Epidermal melanocyte (primary cell): ENCODE measurements around the gene TPBGL.

Source experiments
- DNase-seq: peaks from one replicate; pipeline ENCODE4 v3.0.0; 2011; ENCODE audit warnings: low spot score; ENCODE audit not compliant: insufficient read length

TPBGL gene

DNA sequence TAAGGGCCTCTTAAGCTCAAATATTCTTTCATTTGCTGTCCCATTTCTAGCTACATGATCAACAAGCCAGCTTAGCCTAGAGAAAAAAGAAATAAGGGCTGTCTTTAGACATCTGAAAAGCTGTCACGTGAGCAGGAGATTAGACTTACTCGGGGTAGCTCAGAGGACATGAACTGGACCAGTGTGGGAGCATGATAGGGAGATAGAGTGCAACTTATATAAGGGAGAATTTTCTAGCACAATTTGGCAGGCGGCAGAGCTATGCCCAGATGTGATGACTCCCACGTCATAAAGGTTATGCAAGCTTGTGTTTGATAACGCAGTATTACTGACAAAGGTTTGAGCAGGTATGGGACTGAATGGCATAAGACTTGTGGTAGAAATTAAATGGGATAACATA, 28.2 kb upstream of the TPBGL start:
- DNase-seq = no peak

DNA sequence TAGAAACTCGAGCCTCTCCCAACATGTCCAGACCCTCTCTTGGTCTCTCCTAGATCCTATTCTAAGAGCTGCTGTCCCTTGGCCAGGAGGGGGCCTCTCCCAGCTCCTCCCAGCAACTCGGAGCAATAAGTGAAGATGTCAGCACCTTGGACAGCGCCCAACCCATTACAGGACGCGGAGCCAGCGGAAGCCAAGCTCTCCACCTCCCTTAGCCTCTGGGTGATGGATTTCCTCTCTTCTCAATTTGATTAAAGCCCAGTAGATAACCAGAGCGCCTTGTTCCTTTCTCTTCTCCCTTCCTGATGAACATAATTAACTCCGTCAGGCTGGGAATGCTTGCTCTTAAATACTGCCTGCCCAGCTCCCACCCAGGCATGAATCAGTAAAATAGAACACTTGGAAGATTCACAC, 26.2 kb upstream of the TPBGL start:
- peak; percentile 82 for DNase-seq

DNA sequence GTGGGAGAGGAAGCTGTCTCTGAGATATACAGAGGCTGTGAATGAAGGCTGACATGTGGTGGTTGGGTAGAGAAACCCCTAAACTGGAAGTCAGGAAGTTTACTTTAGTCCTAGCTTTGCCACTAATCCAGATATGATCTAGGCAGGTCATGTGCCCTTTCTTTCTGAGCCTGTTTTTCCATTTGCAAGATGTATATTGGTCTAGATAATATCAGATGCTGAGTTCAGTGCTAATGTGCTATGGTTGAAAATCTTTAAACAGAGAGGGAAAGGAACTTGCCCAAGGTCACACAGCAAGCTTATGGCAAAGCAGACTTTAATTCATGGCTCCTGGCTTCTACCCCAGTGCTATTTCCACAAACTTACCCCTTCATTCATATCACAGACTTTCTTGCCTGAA, 25.7 kb upstream of the TPBGL start:
- no peak for DNase-seq

DNA sequence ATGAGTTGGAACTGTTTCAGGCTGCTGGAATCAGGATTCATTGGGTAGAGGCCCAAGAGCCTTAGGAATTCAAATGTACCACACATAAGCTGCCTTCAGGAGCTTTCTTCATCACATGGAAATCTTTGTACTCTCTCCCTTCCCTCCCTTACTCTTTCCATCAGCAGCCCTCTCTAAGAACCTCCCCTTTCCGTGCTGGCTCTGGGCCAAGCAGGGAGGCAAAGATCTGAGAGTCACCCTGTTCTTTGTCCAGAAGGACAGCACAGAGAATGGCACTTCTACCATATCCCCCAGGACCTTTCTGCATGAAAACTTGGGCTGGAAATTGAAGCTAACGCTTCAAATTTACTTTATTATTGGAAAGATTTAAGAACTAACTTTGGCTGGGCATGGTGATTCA, 20.7 kb upstream of the TPBGL start:
- DNase-seq = no peak

DNA sequence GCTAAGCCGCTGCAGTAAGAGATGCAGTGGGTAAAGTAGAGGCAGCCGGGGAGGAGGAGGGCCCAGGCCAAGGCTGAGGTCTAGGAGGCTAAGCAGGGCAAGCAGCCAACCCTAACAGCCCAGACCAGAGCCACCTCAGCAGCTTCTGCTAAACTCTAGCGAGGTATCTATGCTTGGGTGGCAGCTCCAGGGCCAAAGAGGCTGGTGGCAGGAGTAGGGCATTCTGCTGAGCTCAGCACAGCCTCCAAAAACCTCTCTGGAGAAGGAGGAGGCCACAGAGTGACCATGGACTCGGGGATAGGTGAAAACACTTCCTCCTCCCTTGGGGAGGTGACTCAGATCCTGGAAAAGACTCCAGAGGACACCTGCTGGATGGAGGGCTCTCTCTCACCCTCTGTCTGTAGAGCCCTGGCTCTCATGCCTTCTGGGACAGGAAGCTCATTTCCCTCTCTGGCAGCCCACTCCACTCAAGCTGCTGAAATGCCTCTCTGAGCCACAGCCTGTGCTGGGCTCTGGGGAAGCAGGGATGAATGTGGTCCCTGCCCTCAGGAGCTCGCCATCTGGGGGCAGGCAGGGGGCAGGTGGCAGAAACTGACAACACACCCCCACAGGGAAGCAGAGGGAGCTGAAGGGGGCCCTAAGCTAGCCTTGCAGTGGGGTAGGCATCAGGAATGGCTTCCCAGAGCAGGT, 16.5 kb upstream of the TPBGL start:
- no peak for DNase-seq

DNA sequence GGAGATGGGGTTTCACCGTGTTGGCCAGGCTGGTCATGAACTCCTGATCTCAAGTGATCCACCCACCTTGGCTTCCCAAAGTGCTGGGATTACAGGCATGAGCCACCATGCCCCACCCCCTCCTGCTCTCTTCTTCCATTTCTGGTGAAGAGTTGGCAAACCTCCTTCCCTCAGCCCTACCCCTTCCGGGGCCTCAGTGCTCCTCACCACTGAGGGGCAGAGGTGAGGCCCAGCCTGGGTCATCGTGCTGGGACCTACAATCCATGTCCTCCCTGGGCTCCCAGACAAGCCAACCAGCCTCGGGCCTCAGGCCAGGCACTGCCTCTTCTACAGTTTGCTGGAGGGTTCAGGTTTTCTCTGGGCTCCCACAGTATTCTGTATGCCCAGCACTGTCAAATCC, 14.8 kb upstream of the TPBGL start:
- no peak for DNase-seq

DNA sequence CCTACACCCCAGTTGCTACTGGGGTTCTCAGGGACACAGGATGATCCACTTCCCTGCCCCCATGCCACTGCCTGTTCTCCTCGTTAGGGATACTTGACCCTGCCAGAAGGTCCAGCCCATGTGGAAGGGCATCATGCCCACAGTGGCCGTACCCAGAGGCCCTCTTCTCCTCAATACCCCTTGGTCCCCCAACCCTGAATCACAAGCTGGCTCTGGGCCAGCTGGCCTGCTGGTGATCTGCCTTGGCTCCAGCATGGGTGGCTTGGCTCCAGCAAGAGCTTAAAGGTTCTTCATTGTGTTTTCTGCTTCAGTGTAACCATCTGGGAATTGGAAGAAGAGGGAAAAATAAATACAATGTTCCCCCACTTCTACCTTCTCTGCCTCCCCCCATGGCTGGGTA, 11.1 kb upstream of the TPBGL start:
- no peak for DNase-seq

DNA sequence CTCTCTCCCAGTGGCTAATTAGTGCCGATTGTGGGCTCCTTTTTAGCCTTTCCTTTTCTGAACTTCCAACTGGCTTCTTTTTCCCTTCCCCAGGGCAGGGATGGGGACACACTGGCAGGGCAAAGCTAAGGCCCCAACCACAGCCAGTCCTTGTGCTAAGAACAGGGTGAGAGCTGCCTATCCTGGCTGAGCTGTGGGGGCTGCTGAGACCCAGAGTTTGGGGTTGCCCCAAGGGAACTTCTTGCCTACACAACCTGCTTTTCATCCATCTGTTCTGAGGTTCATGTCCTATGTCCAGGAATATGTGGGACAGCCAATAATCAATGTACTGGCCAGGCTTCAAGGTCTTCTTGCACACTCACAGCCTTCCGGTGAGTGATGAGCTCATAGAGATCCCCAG, 10.0 kb upstream of the TPBGL start:
- DNase-seq = no peak

DNA sequence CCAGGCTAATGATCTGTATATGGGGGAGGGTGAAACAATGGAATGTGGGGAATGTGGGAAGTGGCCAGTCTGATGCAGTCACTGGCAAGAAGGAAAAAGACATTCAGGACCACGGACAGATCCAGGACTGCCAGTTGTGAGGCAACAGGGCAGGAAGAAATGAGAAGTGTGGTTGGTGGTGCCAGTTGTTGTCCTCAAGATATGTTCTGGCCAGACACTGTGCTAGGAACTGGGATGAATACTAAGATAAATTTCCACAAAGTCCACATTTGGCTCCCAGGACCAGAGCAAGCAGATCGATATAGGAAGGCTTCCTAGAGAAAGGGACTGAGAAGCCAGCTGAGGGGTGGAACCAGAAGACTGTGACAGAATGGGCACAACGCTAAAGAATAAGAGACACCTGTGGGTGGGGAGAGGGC, 6.8 kb upstream of the TPBGL start:
- no peak for DNase-seq

DNA sequence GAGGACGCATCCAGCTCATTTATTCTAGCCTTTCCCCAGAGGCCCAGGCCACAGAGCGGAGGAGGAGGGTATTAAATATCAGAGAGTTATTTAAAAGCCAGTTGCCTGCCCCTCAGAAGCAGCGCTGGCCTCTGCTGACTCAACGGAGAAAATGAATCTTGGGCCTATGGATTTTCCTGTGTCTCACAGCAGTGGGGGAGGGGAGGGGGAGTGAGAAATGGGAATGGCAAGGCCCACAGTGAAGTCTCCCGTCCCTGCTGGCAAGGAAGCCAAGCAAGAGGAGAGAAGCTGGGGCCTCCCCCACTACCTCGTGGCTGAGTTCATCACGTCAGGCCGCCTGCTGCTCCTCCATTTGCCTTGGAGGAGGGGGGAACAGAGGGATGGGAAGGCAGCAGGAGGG, 4.5 kb upstream of the TPBGL start:
- DNase-seq = no peak

DNA sequence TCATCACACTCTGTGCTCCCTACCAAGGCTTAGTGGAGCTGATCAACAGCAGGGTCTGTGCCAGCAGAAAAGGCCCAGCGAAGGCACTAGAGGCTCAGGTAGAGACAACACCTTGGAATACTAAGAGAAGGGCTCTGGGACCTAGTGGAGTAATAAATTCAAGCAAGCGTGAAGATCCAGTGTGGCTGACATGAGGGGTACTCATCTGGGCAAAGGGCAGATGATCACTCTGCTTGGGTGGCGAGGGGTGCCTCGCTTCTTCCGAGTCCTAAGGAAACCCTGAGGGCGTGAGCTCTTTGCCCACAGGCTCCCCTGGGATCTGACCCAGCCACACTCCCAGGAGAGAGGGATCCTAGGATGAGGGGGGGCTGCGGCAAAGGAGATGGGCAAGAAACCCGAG, 3.5 kb upstream of the TPBGL start:
- DNase-seq = no peak

DNA sequence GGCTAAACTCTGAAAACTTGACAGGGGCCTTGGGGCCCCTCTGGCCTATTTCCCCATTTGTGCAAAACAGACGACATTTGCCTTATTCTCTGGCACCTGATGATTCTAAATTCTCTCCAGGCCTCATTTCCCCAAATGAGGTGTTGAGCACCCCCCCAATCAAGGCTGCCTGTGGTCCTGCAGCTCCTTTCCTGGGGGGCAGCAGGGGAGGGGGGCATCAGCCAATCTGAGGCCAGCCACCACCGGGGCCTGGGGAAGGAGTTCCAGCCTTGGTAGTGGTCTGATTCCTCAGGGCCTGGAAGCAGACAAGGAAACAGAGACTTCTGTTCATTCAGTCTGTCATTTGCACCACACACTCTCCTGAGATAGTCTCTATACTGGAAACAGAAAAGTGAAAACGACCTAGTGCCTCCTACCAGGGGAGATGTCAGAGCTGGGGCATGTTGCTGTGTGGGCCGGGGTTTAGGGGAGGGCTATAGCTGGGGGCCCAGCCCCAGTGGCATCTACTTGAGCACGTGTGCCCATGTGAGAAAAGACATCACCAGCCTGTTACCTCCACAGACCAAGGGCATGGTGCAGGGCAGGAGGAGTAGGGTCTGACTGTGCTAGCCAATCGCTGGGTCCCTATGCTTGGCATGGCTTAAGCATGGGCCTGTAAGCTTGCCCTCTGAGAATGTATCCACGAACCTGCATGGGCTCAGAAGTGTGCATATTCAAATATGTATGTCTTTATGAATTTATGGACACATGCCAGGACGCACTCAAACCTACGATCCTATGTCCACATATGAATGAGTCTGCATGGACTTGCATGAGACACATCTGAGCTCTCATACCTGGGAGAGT, 1.8 kb upstream of the TPBGL start:
- DNase-seq = no peak

DNA sequence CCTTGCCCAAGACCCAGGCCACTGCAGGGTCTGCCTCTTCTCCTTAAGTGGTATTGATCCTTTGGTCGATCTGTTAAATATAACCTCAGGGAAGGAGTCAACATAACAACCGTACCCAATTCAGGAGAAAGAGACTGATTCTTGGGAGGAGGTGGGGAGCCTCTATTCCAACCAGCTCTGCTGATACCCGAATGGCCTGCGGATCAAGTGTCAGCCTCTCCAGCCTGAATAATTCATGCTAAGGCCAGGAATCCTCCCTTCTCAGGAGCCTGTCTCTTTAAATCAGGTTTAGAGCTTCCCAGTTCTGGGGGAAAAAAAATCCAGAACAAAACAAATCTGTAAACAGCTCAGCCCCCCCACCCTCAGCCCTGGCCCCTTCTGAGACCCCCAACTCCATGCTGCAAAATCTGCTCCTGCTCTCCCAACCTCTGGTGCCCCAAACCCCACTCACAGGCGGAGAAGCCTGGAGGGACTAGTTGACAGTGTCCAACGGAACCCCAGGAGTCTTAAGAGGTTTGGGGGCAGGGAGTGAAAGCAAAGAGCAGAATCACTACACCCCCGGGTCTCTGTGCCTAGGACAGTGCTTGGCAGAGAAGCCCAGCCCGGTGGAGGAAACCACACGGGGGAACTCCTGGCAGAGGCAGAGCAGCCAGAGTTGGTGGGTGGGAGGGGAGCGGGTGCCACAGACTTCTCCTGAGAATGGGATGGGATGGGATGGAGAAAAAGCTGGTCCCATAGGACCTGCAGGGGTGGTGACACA, 863 bp upstream of the TPBGL start:
- no peak for DNase-seq

DNA sequence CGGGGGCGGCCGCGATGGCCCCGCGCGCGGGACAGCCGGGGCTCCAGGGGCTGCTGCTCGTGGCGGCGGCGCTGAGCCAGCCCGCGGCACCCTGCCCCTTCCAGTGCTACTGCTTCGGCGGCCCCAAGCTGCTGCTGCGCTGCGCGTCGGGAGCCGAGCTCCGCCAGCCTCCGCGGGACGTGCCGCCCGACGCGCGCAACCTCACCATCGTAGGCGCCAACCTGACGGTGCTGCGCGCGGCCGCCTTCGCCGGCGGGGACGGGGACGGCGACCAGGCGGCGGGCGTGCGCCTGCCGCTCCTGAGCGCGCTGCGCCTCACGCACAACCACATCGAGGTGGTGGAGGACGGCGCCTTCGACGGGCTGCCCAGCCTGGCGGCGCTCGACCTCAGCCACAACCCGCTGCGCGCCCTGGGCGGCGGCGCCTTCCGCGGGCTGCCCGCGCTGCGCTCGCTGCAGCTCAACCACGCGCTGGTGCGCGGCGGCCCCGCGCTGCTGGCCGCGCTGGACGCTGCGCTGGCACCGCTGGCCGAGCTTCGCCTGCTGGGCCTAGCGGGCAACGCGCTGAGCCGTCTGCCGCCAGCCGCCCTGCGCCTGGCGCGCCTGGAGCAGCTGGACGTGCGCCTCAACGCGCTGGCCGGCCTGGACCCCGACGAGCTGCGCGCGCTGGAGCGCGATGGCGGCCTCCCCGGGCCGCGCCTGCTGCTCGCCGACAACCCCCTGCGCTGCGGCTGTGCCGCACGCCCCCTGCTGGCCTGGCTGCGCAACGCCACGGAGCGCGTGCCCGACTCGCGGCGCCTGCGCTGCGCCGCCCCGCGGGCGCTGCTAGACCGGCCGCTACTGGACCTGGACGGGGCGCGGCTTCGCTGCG, 697 bp downstream of the TPBGL start:
- peak; percentile 69 for DNase-seq

DNA sequence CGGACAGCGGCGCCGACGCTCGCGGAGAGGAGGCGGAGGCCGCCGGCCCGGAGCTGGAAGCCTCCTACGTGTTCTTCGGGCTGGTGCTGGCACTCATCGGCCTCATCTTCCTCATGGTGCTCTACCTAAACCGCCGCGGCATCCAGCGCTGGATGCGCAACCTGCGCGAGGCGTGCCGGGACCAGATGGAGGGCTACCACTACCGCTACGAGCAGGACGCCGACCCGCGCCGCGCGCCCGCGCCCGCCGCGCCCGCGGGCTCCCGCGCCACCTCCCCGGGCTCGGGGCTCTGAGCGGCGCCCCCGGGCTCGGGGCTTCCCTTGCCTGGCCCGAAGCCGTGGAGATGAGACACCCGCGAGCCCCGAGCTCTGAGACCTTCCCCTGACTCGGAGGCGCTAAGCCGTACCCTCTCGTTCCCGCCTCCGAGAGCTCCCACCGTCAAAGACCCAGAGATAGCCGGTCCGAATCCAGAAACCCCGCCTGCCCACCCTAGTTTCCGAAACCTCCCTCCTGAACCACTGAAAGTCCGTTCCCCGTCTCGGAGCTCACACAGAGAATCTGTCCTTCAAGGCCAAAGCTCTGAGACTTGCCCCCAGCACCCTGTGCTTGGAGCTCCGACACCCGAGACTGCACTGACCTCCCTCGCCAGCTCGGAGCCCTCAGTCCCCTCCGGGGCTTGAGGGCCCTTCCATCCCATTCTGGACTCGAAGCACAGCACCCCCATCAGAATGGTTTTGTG, 1.5 kb downstream of the TPBGL start:
- no peak for DNase-seq

DNA sequence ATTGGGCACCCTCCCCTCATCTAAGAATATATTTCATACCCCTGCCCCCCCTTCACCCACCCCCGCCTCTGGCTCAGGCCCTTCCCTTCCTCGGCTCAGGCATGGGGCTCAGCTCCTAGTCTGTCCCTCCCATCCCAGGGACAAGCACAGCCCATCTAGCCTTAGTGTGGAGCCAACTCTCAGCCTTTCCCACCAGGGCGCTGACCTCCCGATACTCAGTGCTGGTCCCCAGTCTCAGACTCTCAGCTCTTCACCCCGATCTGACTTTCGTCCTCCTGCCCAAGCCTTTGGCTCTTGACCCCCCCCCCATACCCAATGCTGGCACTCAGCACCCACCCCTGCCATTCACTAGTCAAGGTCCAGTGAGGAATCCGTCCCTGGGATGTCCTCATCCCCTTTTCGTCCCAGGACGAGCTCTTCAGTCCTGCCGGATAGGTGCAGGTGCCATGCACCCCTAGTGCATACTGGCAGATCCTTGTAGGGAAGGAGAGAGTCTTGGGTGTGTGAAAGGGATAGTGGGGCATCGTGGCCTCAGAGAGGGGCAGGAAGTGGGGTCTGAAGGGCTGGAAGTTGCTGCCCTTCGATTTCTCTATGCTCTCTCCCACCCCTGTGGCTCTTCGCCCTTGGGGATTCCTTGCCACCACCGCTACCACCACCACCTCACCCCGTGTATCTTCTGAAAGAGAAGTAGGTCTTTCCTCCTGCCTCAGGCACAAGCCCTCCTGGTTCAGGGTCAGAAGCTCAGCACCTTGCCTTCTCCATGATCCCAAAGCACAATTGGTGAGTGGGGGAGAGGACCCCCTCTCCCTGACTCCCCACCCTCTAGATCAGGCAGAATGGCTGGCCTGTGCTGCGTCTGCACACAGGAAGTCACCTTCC, 2.4 kb downstream of the TPBGL start:
- no peak for DNase-seq

DNA sequence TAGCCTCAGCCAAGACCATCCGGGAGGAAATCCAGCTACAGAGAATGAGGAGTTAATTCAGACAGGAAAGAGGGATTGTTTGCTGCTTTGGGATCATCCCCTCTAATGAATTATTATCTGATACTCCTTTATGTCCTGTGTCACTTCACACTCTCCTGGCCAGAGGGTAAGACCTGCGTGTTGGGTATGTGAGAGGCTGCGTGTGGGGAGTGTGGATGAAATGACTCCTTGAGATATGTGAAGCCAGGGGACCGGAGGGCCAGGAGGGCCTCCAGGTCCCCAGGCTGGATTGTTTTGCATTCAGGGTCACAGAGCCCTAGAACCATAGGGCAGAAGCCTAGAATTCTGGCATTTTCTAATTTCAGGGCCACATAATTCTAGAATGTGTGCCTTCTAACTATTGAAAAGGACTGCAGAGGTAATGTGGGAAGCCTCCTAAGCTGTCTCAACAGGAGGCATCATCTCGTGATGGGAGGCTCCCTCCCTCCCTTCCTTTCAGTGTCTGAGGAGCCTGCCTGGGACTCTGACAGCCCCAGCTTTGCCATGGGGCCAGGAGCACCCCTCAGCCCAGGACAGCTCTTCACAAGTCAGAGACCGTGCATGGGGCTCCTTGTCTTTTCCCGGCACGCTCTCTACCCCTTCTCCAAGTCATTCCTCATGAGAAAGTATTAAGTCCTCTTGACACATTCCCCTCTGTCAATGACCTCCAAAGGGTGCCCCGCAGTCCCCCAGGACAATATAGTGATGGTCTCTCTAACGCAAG, 3.7 kb downstream of the TPBGL start:
- no peak for DNase-seq

DNA sequence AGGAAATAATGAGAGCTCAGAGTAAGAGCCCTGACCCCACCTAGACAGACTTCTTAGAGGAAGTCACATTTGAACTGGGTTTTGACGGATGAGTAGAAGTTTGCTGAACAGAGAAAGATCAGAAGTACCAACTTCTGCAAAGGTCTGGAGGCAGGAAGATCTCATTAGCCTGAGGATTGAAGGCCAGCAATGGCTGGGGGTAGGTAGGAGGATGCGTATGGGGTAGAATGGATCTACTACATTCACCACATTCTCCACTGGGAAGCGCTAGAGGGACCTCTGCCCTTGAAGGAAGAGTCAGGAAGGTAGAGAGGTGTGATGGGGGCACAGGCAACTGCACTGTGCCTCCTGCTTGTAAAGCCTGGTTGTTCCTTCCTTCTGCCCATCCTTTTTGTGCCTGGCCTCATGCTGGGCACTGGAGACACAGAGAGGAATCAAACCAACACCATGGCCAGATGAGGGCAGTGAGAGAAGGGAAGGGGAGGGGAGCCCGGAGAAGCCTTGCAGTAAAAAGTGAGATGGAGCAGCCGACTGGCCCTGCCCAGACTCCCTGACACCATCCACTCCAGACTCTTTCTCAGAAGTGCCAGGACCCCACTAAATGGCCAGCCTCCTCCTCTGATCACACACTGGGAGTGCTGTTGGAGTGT, 4.9 kb downstream of the TPBGL start:
- no peak for DNase-seq
